HepG2 (cell line): ENCODE data around the gene SLC66A3. TPM values are rescaled to one million over a fixed set of nuclear protein-coding genes. Genes with fewer than 3 reads are reported as not detected.

ENCODE experiments used
- ATAC-seq: fragments of 200-7000 bp; cut with Tn5 transposase; 3 replicates; pipeline ENCODE4 v1.9.1; 2020; ENCODE audit warnings: mild to moderate bottlenecking, moderate library complexity
- BruUV-seq: library from RNA; stranded (reverse); fragments of 400-500 nt; replicated peaks from 2 replicates; lab custom pipeline; 2021; lab: Mats Ljungman, UMichigan
- CTCF ChIA-PET: fragments of 300-600 bp; formaldehyde crosslinking; extraction: SDS; loops from one replicate; lab custom pipeline; 2021; ENCODE audit warnings: low total read pairs, inconsistent platforms, low intra/inter-chr PET ratio; lab: Yijun Ruan, JAX
- POLR2A ChIA-PET: fragments of 350-600 bp; sonication (Branson Sonifier 250); formaldehyde crosslinking; loops from one replicate; lab custom pipeline; 2020; ENCODE audit warnings: antibody characterized with exemption, inconsistent platforms; lab: Yijun Ruan, JAX
- DNase-seq: peaks from one replicate; pipeline ENCODE4 v3.0.0-alpha.2; 2015; ENCODE audit warnings: low spot score
- FAIRE-seq: peaks from 3 replicates; lab custom pipeline; 2011; peaks lifted over from hg19 to GRCh38; lab: Jason Lieb, UNC
- H2AFZ ChIP-seq: one replicate; pipeline ENCODE4 v1.6.1; 2011; ENCODE audit warnings: low read length, inconsistent platforms
- H3K27ac ChIP-seq: fragments of 300-600 bp; 3 replicates; pipeline ENCODE4 v1.8.0; 2011; ENCODE audit warnings: mixed run types, mild to moderate bottlenecking, mixed read lengths, low read length, inconsistent platforms; ENCODE audit not compliant: insufficient read depth; ENCODE audit errors: extremely low read length
- H3K27me3 ChIP-seq, 2 experiments: fragments of 200-600 bp in 1 of 2; 2 replicates in 1 of 2; 3 replicates in 1 of 2; pipeline versions ENCODE4 v1.6.0 to v1.8.0; 2011; ENCODE audit warnings: low read length in 2 of 2, mild to moderate bottlenecking in 2 of 2, moderate library complexity in 2 of 2, inconsistent platforms in 1 of 2; ENCODE audit not compliant: insufficient read depth in 2 of 2, control insufficient read depth in 1 of 2
- H3K36me3 ChIP-seq, 2 experiments: fragments of 200-600 bp in 1 of 2; replicated peaks in 1 of 2; 2 replicates in 1 of 2; 3 replicates in 1 of 2; pipeline versions ENCODE4 v1.5.1 to v1.8.0; 2011; ENCODE audit warnings: low read length in 2 of 2, inconsistent platforms in 1 of 2; ENCODE audit not compliant: insufficient read depth in 2 of 2, control insufficient read depth in 1 of 2
- H3K4me1 ChIP-seq: 2 replicates; pipeline ENCODE4 v1.5.1; 2012; ENCODE audit warnings: low read length, inconsistent platforms; ENCODE audit not compliant: insufficient read depth
- H3K4me2 ChIP-seq: 2 replicates; pipeline ENCODE4 v1.6.0; 2011; ENCODE audit warnings: low read depth, low read length, inconsistent platforms
- H3K4me3 ChIP-seq, 3 experiments: fragments of 200-600 bp in 1 of 3; sonication (generic), shearing (Covaris generic) in 1 of 3; replicated peaks in 1 of 3; 2 replicates each; pipeline ENCODE4 v1.5.1; 2011 to 2016; ENCODE audit warnings: low read length in 3 of 3, inconsistent platforms in 2 of 3, low read depth in 2 of 3, mild to moderate bottlenecking in 2 of 3, control low read depth in 1 of 3, mixed read lengths in 1 of 3; ENCODE audit not compliant: insufficient read depth in 1 of 3
- H3K79me2 ChIP-seq: one replicate; pipeline ENCODE4 v1.6.1; 2011; ENCODE audit warnings: low read length, inconsistent platforms; ENCODE audit not compliant: insufficient read depth
- H3K9ac ChIP-seq: 2 replicates; pipeline ENCODE4 v1.6.0; 2011; ENCODE audit warnings: mild to moderate bottlenecking, low read depth, low read length, inconsistent platforms; ENCODE audit not compliant: insufficient read depth
- H3K9me3 ChIP-seq: 2 replicates; pipeline ENCODE4 v1.5.1; 2012; ENCODE audit warnings: mild to moderate bottlenecking, low read length
- H4K20me1 ChIP-seq: 2 replicates; pipeline ENCODE4 v1.6.0; 2011; ENCODE audit warnings: inconsistent platforms, mild to moderate bottlenecking, low read length, moderate library complexity; ENCODE audit not compliant: insufficient read depth
- KDM2A ChIP-seq: sonication (generic); formaldehyde crosslinking; IDR thresholded peaks from 2 replicates; pipeline ENCODE4 v1.4.0; 2020; ENCODE audit warnings: low read depth, missing genetic modification reagents, borderline replicate concordance
- NR1H2 ChIP-seq: sonication (generic); formaldehyde crosslinking; IDR thresholded peaks from 2 replicates; pipeline ENCODE4 v1.8.1; 2022; ENCODE audit warnings: low read depth, missing genetic modification reagents, borderline replicate concordance
- POLR2AphosphoS5 ChIP-seq: IDR thresholded peaks from 2 replicates; pipeline ENCODE4 v1.6.1; 2012; ENCODE audit warnings: low read depth, low read length
- RBM22 ChIP-seq: fragments of 200-400 bp; formaldehyde crosslinking; optimal IDR thresholded peaks from 2 replicates; pipeline ENCODE3; 2017; ENCODE audit warnings: mild to moderate bottlenecking, low read length, moderate library complexity
- ZNF549 ChIP-seq: sonication (generic); formaldehyde crosslinking; IDR thresholded peaks from 2 replicates; pipeline ENCODE4 v1.5.0; 2020; ENCODE audit warnings: missing genetic modification reagents
- WGBS: methylation state at CpG from one replicate; pipeline ENCODE4 v1.1.6; 2017; ENCODE audit warnings: low lambda C conversion rate; 5-methylcytosine and 5-hydroxymethylcytosine counted together
- in situ Hi-C: cut with HindIII; loops from 2 replicates; pipeline ENCODE4 v1.10.0; 2017; ENCODE audit warnings: low pct_unique_long_range_greater_than_20kb; ENCODE audit not compliant: extremely low pct_ligation_motif_present
- intact Hi-C: fragments of 100-400 bp; cut with micrococcal nuclease; formaldehyde crosslinking; loops from one replicate; pipeline ENCODE4 v1.10.0; 2022; ENCODE audit not compliant: unreplicated experiment
- polyA plus RNA-seq, 8 experiments: library from polyadenylated mRNA; depleted of rRNA in 3 of 8; stranded (reverse) in 7 of 8; unstranded in 1 of 8; fragments of >200 nt; fragmentation: Illumina TruSeq in 4 of 8; extraction: Trizol in 4 of 8; gene quantifications; 2 replicates each; pipeline versions ENCODE4 v1.2.1 to v1.2.3, GENCODE V29; 2011 to 2016; ENCODE audit warnings: low read depth in 4 of 8, missing spikeins in 1 of 8, mixed read lengths in 1 of 8; ENCODE audit not compliant: insufficient read depth in 1 of 8
- total RNA-seq, 5 experiments: library from RNA; depleted of rRNA; stranded (reverse); fragments of >200 nt; fragmentation: Illumina TruSeq; extraction: Trizol; gene quantifications; 2 replicates each; pipeline ENCODE4 v1.2.3, GENCODE V29; 2016; ENCODE audit warnings: low read depth in 1 of 5

Gene SLC66A3
- total and polyA plus RNA-seq, 2 of the 13 experiments (the other 11 are each of a cell fraction or from before 2014, with no cell fraction given): 2.2 to 3.7 TPM

DNA sequence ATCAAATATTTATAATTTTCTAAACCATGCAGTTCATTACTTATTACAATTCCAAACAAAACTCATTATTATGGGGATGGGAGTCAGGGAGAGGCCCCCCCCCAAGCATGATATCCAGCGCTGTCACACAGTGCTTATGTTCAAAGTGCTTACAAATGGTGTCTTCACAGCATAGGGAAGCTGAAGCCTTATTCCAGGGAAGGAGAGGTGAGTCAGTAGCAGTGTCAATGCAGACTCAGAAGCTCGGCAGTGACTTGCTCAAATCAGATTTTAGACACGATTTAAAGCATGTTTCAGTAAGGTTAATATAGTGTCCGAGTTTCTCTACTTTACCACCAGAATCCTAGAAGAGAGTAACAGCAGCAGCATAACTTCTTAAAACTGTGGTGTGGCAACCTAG is 24.6 kb downstream of the SLC66A3 start:
- Histone ChIP-seq H3K4me1 (0 out of 2 replicates have a peak, but pooled peaks cover 13% of the 10 kb centered on the region), H3K27me3 (no peaks in the 10 kb centered on the region)
- TF ChIP-seq NR1H2 (no peak), POLR2AphosphoS5 (0 out of 2 replicates have a peak, but pooled peaks have one; percentile 12), RBM22 (peak; percentile 93), KDM2A (CRISPR knock-in tag) (no peak)
- TF ChIP-seq, all 625 proteins: peak for 2
- no peak overlapping the region for H3K9ac ChIP-seq
- intact Hi-C loops (loop anchor here (5.0 kb wide), 1 partner anchor 48 kb away; a partner anchor contains a TSS), in situ Hi-C loops (no loop called here)
- no peak overlapping the region for H3K4me3 ChIP-seq
- H2AFZ ChIP-seq: no peak overlapping the region
- H3K9me3 ChIP-seq: no peaks in the 10 kb centered on the region
- no peak overlapping the region for H3K27ac ChIP-seq
- no peak for ATAC-seq
- no peak overlapping the region for H3K4me2 ChIP-seq
- 92% methylated on average over 4 of the region's 4 CpGs for WGBS
- no peaks in the 10 kb centered on the region for H3K79me2 ChIP-seq
- FAIRE-seq: no peak
- no peaks in the 10 kb centered on the region for H4K20me1 ChIP-seq
- POLR2A ChIA-PET: no interaction called here
- no TSS peak for BruUV-seq
- H3K36me3 ChIP-seq: peaks cover 4 to 25% of the 10 kb centered on the region in 2 experiments
- CTCF ChIA-PET: no interaction called here
- DNase-seq: no peak

GRCh38 chr2:11180653-11181052 is 25.4 kb downstream of the SLC66A3 start:
- CTCF ChIA-PET: no interaction called here
- H3K27me3 ChIP-seq: no peaks in the 10 kb centered on the region

More at GRCh38 chr2:11180653-11181052, 25.4 kb downstream of the SLC66A3 start:
- peak; percentile 92 for TF ChIP-seq RBM22
- no peak for TF ChIP-seq ZNF549 (CRISPR knock-in tag)
- POLR2A ChIA-PET: interaction anchor here (0.7 kb wide), 1 partner anchor 185 kb away, joined by 3 read pairs; no protein-coding TSS in a partner anchor
- TSS peak; percentile 5 for BruUV-seq
- no peak for DNase-seq
- no peak overlapping the region for H3K4me3 ChIP-seq
- H3K4me2 ChIP-seq: no peak overlapping the region
- WGBS: 93% methylated on average over 6 of the region's 6 CpGs
- FAIRE-seq: no peak
- no peaks in the 10 kb centered on the region for H4K20me1 ChIP-seq
- intact Hi-C loops: no loop called here
- 0 out of 2 replicates have a peak, but pooled peaks cover 13% of the 10 kb centered on the region for H3K4me1 ChIP-seq
- no peak overlapping the region for H3K9ac ChIP-seq
- no peaks in the 10 kb centered on the region for H3K9me3 ChIP-seq
- H3K36me3 ChIP-seq: peaks cover 7 to 29% of the 10 kb centered on the region in 2 experiments
- no peak overlapping the region for H2AFZ ChIP-seq
- in situ Hi-C loops: no loop called here
- no peak for ATAC-seq
- H3K79me2 ChIP-seq: no peaks in the 10 kb centered on the region
- H3K27ac ChIP-seq: no peak overlapping the region
